ENCODE data around the gene GBE1.

GBE1 gene

GRCh38 chr3:81459733-81460132, 301.7 kb downstream of the GBE1 start:
- DNase-seq = no peak

DNA sequence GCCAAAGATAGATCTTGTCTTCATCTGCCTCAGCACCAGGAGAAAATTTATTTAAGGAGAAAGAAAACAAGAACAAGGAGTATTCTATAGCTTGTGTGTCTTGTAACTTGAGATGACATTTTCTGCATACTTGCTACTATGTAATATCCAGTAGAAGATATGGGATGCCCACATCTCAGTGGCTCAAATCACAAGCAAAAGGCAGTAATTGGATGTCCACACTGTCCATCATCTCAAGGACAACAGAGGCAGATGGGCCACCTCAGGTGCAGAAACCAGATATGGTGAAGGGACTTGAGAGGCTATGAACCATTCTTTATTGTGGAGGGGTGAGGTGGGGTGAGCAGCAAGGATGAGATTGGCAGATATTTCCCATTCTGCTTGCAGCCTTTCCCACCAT, 309.0 kb downstream of the GBE1 start:
- DNase-seq = no peak

DNA sequence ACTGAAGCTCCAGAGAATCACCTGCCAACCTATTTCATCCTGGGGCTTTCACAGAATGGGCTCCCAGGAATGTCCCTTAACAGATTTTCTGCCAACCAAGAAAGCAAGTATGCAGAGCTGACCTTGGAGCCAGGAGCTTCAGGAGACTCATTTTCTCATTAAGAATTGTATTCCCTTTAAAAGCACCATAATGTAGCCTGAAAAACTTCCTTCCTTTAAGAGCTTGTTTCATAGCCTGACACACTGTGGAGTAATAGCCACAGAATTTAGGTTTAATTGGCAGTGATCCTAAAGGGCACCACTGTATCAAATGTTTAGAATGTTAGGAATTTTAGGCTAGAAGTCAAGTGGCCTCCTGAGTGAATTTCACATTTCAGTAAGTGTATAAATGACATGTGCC, 309.8 kb downstream of the GBE1 start:
- DNase-seq = peak; percentile 10

DNA sequence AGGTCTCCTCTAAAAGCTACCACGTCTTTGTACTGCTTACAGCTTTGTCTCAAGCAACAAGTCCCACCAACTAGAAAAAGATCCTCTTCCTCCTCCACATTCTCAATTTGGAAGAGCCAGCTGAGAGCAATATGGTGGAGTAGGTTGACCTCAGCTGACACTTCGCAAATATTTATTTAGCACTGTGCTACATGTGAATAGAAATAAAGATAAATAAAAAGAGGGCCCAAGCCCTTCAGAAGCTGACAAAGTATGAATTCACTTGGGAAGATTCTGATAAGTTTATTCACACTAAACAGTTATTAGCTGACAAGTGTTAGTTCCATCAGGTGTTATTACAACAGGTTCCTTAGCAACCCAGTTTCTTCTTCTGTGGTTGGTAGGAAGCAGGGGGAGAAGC, 310.3 kb downstream of the GBE1 start:
- DNase-seq = no peak

GRCh38 chr3:81446806-81447205, 314.6 kb downstream of the GBE1 start:
- no peak for DNase-seq

DNA sequence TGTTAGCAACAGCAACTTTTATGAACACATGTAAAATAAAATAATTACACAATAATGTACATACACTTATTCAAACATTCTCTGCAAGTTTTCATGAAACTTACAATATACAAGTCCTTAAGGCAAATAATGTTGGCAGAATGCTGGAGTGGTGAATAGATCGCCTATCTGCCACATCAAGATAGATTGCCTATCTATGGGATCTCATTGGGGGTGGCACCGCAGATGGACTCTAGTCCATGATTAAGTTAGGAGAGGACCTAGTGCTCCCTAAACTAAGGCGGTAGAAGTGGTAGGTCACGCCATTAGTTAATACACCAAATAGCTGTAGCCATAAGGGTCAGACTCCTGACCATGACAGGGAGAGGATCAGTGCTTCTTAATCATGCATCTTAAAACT, 315.7 kb downstream of the GBE1 start:
- DNase-seq = no peak

- no peak for DNase-seq
Observed at GRCh38 chr3:81444817-81445460, 316.5 kb downstream of the GBE1 start.

DNA sequence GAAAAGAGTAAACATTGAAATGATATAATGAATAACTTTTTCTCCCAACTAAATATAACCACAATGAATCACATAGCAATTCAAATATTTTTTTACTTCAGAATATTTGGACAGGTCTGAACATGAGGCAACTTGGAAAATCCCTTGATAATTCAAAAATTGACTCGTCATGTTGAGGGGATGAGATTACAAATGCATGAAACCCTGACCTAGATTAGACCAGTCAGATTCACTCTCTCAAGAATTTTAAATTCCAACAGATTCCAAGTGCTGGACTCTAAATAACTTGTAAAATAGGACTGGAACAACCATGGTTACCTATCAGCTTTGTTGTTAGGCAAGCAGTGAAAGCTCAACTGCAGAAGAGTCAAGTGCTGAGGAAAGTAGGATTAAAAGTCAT, 317.5 kb downstream of the GBE1 start:
- DNase-seq = no peak

DNA sequence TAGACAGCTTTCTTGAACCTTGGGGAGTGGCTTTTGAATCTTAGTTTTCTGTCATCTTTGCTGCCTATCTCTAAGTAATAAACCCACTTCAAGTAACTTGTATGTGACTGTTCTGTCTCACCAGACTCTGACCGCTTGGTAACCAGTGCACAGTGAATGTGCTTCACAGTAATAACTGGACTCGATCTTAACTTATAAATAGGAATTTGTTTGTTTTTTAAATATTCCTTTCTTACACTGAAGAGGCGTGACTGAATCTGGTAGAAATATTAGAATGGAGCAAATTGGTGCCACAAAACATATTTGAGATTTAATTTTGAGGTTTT, 318.0 kb downstream of the GBE1 start:
- no peak for DNase-seq

DNA sequence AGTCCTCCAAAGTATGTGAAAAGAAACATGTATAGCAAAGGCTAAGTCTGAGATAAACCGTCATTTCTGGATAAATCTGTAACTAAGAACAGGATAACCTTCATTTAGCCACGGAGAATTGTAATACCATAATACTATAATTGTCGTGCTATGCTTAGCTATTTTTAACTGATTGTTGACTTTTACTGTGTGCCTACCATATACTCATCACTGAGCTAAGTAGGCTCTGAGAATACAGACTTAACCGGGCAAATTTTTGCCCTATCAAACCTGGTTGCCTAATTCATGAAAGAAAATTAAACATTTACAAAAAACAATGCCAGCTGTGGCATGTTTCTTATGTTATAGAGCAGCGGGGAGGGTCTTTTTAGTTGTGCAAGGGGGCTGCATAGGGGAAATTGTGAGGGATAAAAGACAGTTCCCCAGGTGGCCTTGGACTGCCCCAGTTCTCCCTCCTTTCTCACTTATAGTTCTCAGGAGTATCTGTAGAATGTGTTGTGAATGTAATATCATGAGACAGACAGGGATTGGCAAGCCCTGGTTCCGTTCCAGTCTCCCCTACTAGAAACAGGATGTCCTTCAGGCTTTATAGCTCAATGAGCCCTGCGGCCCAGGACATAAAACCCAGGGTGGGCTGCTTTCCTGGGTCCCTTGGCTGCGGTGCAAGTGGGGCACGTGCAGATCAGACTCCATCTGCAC, 318.5 kb downstream of the GBE1 start:
- DNase-seq = no peak

DNA sequence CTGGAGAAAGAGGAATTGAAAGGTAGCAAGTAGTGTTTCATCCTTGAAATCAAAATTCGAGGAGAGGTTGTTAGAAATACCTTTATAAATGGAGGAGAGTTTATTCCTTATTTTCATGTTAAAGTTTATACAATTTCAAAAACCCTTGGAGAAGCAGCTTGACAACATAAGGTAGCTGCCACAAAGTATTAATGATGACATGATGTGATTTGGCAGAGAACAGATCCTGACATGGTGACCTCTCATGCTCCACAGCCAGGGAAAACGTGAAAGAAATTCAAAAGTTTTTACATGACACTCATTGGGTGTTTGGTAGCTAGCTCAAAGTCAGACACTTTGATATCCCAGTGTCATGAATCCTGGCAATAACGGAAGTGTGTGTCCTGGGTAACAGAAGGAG, 320.8 kb downstream of the GBE1 start:
- no peak for DNase-seq
